Stimulated activated effector memory CD8-positive, alpha-beta T cell treated with anti-CD3 and anti-CD28 coated beads, Interleukin-12 subunit alpha, Interleukin-12 subunit beta, amount 100 ng/mL, for 72 hours (primary cell): ENCODE results near the gene CCDC136.

Experiments used
- ATAC-seq: fragments of 150-1000 bp; cut with Tn5 transposase; 2 replicates; pipeline ENCODE4 v1.10.0; 2021
- DNase-seq, 2 donors: peaks; one replicate each; pipeline ENCODE4 v3.0.0; 2021 to 2022; ENCODE audit warnings: low spot score in 2 of 2
- H3K27ac Mint-ChIP-seq: one replicate; pipeline ENCODE4 v1.8.0; 2022; ENCODE audit warnings: mild to moderate bottlenecking, mixed read lengths
- H3K36me3 Mint-ChIP-seq: one replicate; pipeline ENCODE4 v1.8.0; 2022; ENCODE audit warnings: mild to moderate bottlenecking, mixed read lengths
- H3K4me1 Mint-ChIP-seq: one replicate; pipeline ENCODE4 v1.8.0; 2022; ENCODE audit warnings: mixed read lengths
- H3K4me3 Mint-ChIP-seq: one replicate; pipeline ENCODE4 v1.8.0; 2022; ENCODE audit warnings: mild to moderate bottlenecking, mixed read lengths
- H3K9me3 Mint-ChIP-seq: one replicate; pipeline ENCODE4 v1.8.0; 2022; ENCODE audit warnings: mixed read lengths

The CCDC136 gene

DNA sequence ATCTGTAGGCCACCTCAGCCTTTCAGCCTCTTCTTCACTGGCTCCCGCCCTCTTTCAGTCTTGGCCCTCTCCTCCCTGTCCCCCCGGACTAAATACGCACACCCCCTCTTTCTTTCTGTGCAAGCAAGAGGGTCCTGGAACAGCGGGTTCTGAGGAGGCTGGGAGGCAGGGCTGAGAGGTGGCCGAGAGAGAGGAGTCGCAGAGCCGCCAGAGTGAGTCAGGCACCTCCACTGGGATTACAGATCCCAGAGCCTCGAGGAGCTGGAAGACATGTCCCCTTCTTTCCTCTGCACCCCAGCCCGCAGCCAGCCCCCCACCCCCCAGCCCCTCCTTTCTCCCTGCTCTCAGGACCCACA, 182 bp downstream of the CCDC136 start:
- Mint-ChIP-seq H3K27ac (peak overlapping the region; percentile 57), H3K36me3 (no peaks in the 10 kb centered on the region), H3K4me3 (peak overlapping the region; percentile 76), H3K4me1 (peaks cover 22% of the 10 kb centered on the region), H3K9me3 (no peaks in the 10 kb centered on the region)
- ATAC-seq: no peak
- DNase-seq: no peak

DNA sequence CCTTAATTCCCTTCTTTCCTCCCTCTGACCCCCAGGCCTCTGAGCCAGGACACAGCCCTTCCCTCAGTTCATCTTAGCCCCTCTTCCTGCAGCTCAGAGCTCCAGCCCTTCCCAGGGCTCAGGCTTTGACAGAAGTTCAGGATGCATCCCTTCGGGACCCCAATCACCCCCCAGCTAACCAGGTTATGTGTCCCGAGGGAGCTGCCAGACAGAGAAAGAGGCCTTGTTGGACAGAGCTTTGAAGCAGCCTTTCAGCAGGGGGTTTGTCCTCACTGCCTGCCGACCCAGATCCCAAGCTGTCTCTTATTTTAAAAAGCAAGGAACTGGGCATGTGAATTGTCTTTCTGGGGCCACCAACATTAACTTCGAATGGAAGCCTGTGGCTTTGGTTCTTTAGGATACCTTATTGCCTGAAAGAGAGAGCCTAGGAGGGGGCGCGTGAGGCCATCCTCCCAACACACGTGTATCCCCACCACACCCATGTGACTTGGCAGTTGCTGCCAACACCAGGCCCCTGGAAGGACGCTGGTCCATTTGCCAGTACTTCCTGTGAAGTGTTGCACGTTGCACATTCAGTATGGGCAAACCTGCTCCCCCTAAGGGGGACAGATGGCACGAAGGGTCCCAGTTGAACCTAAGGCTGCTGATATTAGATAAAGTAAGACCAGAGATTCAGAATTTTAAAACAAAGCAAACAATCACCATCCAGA, 858 bp downstream of the CCDC136 start:
- no peaks in the 10 kb centered on the region for H3K9me3 Mint-ChIP-seq
- DNase-seq (no peak), ATAC-seq (no peak)
- H3K27ac Mint-ChIP-seq: peak overlapping the region; percentile 38
- no peaks in the 10 kb centered on the region for H3K36me3 Mint-ChIP-seq
- peaks cover 22% of the 10 kb centered on the region for H3K4me1 Mint-ChIP-seq
- peak overlapping the region; percentile 76 for H3K4me3 Mint-ChIP-seq

GRCh38 chr7:128793181-128793547, 1.4 kb downstream of the CCDC136 start:
- no peak overlapping the region for H3K27ac Mint-ChIP-seq
- no peak for DNase-seq
- no peaks in the 10 kb centered on the region for H3K9me3 Mint-ChIP-seq
- peak overlapping the region; percentile 76 for H3K4me3 Mint-ChIP-seq
- no peaks in the 10 kb centered on the region for H3K36me3 Mint-ChIP-seq
- peaks cover 22% of the 10 kb centered on the region for H3K4me1 Mint-ChIP-seq
- ATAC-seq: no peak

DNA sequence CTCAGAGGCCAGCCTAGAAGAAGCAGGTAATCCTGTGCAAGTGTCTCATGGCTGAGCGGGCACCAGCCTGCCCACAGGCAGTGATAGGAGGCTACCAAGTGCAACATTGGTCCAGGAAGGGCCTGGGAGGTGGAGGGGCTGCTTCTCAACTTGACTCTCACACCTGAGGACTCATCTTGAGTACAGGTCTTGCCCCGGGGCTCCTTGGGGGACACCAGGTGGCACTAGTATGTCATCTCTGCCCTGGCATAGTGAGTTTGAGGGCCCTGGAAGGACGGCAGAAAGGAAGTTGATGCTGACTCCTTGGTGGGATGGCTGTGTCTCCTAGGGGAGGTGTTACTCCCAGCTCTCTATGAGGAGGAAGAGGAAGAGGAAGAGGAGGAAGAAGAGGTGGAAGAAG, 2.3 kb downstream of the CCDC136 start:
- Mint-ChIP-seq H3K36me3 (no peaks in the 10 kb centered on the region), H3K27ac (no peak overlapping the region), H3K4me1 (peaks cover 22% of the 10 kb centered on the region), H3K9me3 (no peaks in the 10 kb centered on the region), H3K4me3 (no peak overlapping the region)
- no peak for DNase-seq
- no peak for ATAC-seq

DNA sequence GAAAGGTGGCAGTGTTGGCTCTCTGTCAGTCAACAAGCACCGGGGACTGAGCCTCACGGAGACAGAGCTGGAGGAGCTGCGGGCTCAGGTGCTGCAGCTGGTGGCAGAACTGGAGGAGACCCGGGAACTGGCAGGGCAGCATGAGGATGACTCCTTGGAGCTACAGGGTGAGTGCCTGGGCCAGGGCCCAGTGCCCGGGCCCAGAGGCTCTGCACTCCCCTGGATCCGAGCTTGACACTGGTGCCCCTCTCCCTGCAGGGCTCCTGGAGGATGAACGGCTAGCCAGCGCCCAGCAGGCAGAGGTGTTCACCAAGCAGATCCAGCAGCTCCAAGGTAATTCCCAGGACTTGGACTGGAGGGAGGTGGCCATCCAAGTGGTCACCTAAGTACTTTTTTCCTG, 2.7 kb downstream of the CCDC136 start:
- ATAC-seq (no peak), DNase-seq (no peak)
- Mint-ChIP-seq H3K4me3 (no peak overlapping the region), H3K4me1 (peaks cover 22% of the 10 kb centered on the region), H3K9me3 (no peaks in the 10 kb centered on the region), H3K27ac (no peak overlapping the region), H3K36me3 (no peaks in the 10 kb centered on the region)

GRCh38 chr7:128795129-128795528, 3.4 kb downstream of the CCDC136 start:
- no peaks in the 10 kb centered on the region for H3K9me3 Mint-ChIP-seq
- peaks cover 21% of the 10 kb centered on the region for H3K4me1 Mint-ChIP-seq
- H3K36me3 Mint-ChIP-seq: no peaks in the 10 kb centered on the region
- ATAC-seq (no peak), DNase-seq (no peak)
- H3K27ac Mint-ChIP-seq: peak overlapping the region; percentile 74
- no peak overlapping the region for H3K4me3 Mint-ChIP-seq

DNA sequence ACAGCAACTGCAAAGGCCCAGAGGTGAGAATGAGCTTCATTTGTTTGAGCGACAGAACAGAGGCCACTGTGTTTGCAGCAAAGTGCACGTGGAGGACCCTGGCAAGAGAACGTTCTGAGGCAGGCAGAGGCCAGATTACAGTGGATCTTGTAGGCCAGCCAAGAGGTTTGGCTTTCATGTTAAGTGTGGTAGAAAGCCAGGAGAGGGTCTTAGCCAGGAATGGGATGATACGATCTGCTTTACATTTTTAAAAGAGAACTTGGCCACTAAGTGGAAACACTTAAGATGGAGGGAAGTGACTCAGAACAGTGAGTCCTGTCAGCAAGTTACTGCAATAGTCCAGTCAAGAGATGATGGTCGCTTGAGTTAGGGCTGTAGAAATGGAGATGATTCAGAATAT, 4.6 kb downstream of the CCDC136 start:
- Mint-ChIP-seq H3K9me3 (no peaks in the 10 kb centered on the region), H3K27ac (peak overlapping the region; percentile 32), H3K4me1 (peaks cover 17% of the 10 kb centered on the region), H3K36me3 (no peaks in the 10 kb centered on the region), H3K4me3 (no peak overlapping the region)
- ATAC-seq (no peak), DNase-seq (no peak)

- H3K27ac Mint-ChIP-seq: no peak overlapping the region
- no peaks in the 10 kb centered on the region for H3K9me3 Mint-ChIP-seq
- H3K4me3 Mint-ChIP-seq: no peak overlapping the region
- no peaks in the 10 kb centered on the region for H3K4me1 Mint-ChIP-seq
- H3K36me3 Mint-ChIP-seq: no peaks in the 10 kb centered on the region
- ATAC-seq: no peak
- no peak for DNase-seq
Measured at GRCh38 chr7:128799451-128799850, 7.7 kb downstream of the CCDC136 start.

DNA sequence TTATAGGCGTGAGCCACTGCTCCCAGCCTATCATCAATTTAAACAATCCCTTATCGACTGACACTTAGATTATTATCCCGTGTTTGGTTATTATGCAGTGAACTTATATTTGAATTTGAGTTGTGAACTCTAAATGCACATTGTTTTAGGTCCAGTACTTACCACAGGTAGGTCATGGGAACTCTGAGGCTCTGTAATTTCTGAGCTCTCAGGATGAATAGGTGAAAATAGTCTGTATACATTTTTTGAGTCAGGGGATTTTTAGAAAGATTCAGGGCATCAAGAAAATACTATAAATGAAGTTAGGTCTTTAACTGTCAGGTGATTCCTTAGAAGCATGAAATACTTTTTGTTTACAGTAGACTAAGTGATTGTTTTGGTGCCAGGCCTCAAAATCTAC, 8.8 kb downstream of the CCDC136 start:
- no peak overlapping the region for H3K27ac Mint-ChIP-seq
- no peaks in the 10 kb centered on the region for H3K9me3 Mint-ChIP-seq
- no peaks in the 10 kb centered on the region for H3K4me1 Mint-ChIP-seq
- no peaks in the 10 kb centered on the region for H3K36me3 Mint-ChIP-seq
- H3K4me3 Mint-ChIP-seq: no peak overlapping the region
- peak; percentile 58 for ATAC-seq
- DNase-seq: no peak

- DNase-seq (no peak), ATAC-seq (no peak)
- Mint-ChIP-seq H3K4me1 (no peaks in the 10 kb centered on the region), H3K4me3 (no peak overlapping the region), H3K36me3 (no peaks in the 10 kb centered on the region), H3K9me3 (no peaks in the 10 kb centered on the region), H3K27ac (no peak overlapping the region)
Measured at GRCh38 chr7:128801003-128801402, 9.2 kb downstream of the CCDC136 start.

GRCh38 chr7:128801667-128802418, 10.1 kb downstream of the CCDC136 start:
- H3K36me3 Mint-ChIP-seq: no peaks in the 10 kb centered on the region
- ATAC-seq (no peak), DNase-seq (no peak)
- no peak overlapping the region for H3K27ac Mint-ChIP-seq
- H3K4me3 Mint-ChIP-seq: no peak overlapping the region
- H3K4me1 Mint-ChIP-seq: no peaks in the 10 kb centered on the region
- no peaks in the 10 kb centered on the region for H3K9me3 Mint-ChIP-seq

DNA sequence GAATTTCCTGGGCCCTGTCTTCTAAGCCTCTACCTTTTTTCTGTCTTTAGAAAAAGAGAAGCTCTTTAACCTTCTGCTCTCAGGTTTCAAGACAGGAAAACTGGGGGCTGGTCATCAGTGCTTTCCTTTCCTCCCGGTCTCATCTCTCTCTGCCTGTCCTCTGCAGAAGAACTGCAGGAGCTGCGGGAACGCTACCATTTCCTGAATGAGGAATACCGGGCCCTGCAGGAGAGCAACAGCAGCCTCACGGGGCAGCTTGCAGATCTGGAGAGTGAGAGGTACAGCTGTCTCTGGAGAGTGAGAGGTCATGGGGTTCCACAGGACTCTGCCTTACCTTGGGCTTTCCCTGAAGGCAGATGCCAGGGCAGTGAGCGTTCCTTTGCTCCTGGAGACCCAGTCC, 12.7 kb downstream of the CCDC136 start:
- Mint-ChIP-seq H3K4me1 (no peaks in the 10 kb centered on the region), H3K36me3 (no peaks in the 10 kb centered on the region), H3K4me3 (no peak overlapping the region), H3K9me3 (no peaks in the 10 kb centered on the region), H3K27ac (no peak overlapping the region)
- ATAC-seq (no peak), DNase-seq (no peak)

DNA sequence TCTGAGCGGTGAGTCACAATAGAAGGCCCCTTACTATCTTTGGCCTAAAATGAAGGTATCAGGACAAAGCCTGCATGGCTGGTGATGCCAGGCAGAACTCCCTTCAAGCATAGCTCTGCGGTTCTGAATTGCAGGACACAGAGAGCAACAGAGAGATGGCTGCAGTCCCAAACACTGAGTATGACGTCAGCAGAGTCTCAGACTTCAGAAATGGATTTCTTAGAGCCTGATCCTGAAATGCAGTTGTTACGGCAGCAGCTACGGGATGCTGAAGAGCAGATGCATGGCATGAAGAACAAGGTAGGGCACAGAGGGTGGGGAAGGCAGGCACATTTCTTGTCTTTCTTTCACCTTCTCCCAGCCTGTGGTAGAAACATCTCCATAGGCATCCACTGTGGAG, 13.5 kb downstream of the CCDC136 start:
- H3K4me3 Mint-ChIP-seq: no peak overlapping the region
- no peaks in the 10 kb centered on the region for H3K4me1 Mint-ChIP-seq

GRCh38 chr7:128807191-128807590, 15.4 kb downstream of the CCDC136 start:
- DNase-seq (no peak), ATAC-seq (no peak)
- no peaks in the 10 kb centered on the region for H3K9me3 Mint-ChIP-seq
- H3K36me3 Mint-ChIP-seq: no peaks in the 10 kb centered on the region
- H3K4me3 Mint-ChIP-seq: no peak overlapping the region
- no peak overlapping the region for H3K27ac Mint-ChIP-seq
- no peaks in the 10 kb centered on the region for H3K4me1 Mint-ChIP-seq

More for the DNA sequence above, 13.5 kb downstream of the CCDC136 start:
- H3K36me3 Mint-ChIP-seq: no peaks in the 10 kb centered on the region
- no peaks in the 10 kb centered on the region for H3K9me3 Mint-ChIP-seq
- no peak for DNase-seq
- ATAC-seq: no peak
- H3K27ac Mint-ChIP-seq: no peak overlapping the region

GRCh38 chr7:128809363-128809762, 17.6 kb downstream of the CCDC136 start:
- no peaks in the 10 kb centered on the region for H3K4me1 Mint-ChIP-seq
- DNase-seq: no peak
- H3K27ac Mint-ChIP-seq: no peak overlapping the region
- H3K9me3 Mint-ChIP-seq: no peaks in the 10 kb centered on the region
- ATAC-seq: no peak
- H3K36me3 Mint-ChIP-seq: no peaks in the 10 kb centered on the region
- H3K4me3 Mint-ChIP-seq: no peak overlapping the region

- H3K36me3 Mint-ChIP-seq: no peaks in the 10 kb centered on the region
- DNase-seq (no peak), ATAC-seq (no peak)
- no peaks in the 10 kb centered on the region for H3K9me3 Mint-ChIP-seq
- no peak overlapping the region for H3K27ac Mint-ChIP-seq
- peaks cover 2% of the 10 kb centered on the region for H3K4me1 Mint-ChIP-seq
- H3K4me3 Mint-ChIP-seq: no peak overlapping the region
Measured at GRCh38 chr7:128810473-128810872, 18.7 kb downstream of the CCDC136 start.
